ENCODE results near the gene SRSF10.

The SRSF10 gene

DNA sequence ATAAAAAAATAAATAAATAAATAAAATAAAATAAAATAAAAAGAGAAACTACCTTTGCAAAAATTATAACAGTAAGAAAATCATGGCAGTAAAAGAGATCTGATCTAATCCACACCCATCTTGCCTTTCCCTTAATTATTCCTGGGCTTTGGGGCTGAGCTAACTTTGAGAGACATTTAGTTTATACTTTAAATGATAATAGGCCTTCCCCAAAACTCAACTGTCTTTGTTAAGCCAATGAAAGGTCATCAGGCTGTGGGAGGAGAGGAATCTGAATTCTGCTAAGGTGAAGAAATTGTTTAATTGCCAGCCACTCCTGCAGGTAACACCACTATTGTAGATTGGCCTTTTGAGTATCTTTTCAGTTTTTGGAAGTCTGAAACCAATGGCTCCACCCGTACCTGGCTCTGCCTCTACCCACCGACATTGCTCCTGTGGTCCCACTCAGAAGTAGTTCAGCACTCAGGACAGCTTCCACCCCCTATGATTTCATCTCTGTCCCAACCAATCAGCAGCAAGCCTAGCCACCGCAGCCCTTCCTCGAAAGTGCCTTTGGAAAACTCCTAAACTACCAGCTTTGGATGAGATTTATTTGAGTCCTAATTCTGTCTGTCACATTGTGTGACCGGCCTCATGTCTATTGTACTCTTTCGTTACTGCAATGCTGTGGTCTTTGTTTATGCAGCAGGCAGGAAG is 43.5 kb downstream of the SRSF10 start:
- no peak overlapping the region for H3K9ac ChIP-seq
- H2AFZ ChIP-seq: no peak overlapping the region
- peaks cover under 1% of the 10 kb centered on the region for H3K4me1 ChIP-seq
- no peaks in the 10 kb centered on the region for H3K27me3 ChIP-seq (ENCODE audit: control insufficient read depth, insufficient read depth, low read length)
- H3K36me3 ChIP-seq (ENCODE audit: control insufficient read depth, insufficient read depth, low read length): no peaks in the 10 kb centered on the region
- no peaks in the 10 kb centered on the region for H3K9me3 ChIP-seq (ENCODE audit: control insufficient read depth, low read length)
- no peak overlapping the region for H3K4me3 ChIP-seq (ENCODE audit: low read depth, low read length)
- H3K79me2 ChIP-seq: no peaks in the 10 kb centered on the region
- no peak overlapping the region for H3K4me2 ChIP-seq (ENCODE audit: low read length)
- H3K27ac ChIP-seq: no peak overlapping the region
- TF ChIP-seq, protein P1, sequence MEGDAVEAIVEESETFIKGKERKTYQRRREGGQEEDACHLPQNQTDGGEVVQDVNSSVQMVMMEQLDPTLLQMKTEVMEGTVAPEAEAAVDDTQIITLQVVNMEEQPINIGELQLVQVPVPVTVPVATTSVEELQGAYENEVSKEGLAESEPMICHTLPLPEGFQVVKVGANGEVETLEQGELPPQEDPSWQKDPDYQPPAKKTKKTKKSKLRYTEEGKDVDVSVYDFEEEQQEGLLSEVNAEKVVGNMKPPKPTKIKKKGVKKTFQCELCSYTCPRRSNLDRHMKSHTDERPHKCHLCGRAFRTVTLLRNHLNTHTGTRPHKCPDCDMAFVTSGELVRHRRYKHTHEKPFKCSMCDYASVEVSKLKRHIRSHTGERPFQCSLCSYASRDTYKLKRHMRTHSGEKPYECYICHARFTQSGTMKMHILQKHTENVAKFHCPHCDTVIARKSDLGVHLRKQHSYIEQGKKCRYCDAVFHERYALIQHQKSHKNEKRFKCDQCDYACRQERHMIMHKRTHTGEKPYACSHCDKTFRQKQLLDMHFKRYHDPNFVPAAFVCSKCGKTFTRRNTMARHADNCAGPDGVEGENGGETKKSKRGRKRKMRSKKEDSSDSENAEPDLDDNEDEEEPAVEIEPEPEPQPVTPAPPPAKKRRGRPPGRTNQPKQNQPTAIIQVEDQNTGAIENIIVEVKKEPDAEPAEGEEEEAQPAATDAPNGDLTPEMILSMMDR (IDR thresholded peaks at IDR 0.05): no peak

GRCh38 chr1:23931491-23931880 is 48.6 kb downstream of the SRSF10 start:
- no peaks in the 10 kb centered on the region for H3K36me3 ChIP-seq (ENCODE audit: control insufficient read depth, insufficient read depth, low read length)
- H3K4me2 ChIP-seq (ENCODE audit: low read length): peak overlapping the region; percentile 88
- TF ChIP-seq, protein P1 (IDR thresholded peaks at IDR 0.05): no peak
- no peaks in the 10 kb centered on the region for H3K9me3 ChIP-seq (ENCODE audit: control insufficient read depth, low read length)
- H3K27ac ChIP-seq: peak overlapping the region; percentile 72
- peak overlapping the region; percentile 48 for H3K4me3 ChIP-seq (ENCODE audit: low read depth, low read length)
- peak overlapping the region; percentile 66 for H2AFZ ChIP-seq
- no peaks in the 10 kb centered on the region for H3K27me3 ChIP-seq (ENCODE audit: control insufficient read depth, insufficient read depth, low read length)
- H3K9ac ChIP-seq: no peak overlapping the region
- peaks cover 4% of the 10 kb centered on the region for H3K4me1 ChIP-seq
- H3K79me2 ChIP-seq: no peaks in the 10 kb centered on the region

GRCh38 chr1:23930861-23931490 is 49.2 kb downstream of the SRSF10 start:
- Histone ChIP-seq H3K9ac (no peak overlapping the region), H3K79me2 (no peaks in the 10 kb centered on the region), H3K9me3 (ENCODE audit: control insufficient read depth, low read length) (no peaks in the 10 kb centered on the region), H3K4me2 (ENCODE audit: low read length) (peak overlapping the region; percentile 88), H3K4me1 (peaks cover 4% of the 10 kb centered on the region), H3K36me3 (ENCODE audit: control insufficient read depth, insufficient read depth, low read length) (no peaks in the 10 kb centered on the region), H2AFZ (peak overlapping the region; percentile 66), H3K27me3 (ENCODE audit: control insufficient read depth, insufficient read depth, low read length) (no peaks in the 10 kb centered on the region), H3K4me3 (ENCODE audit: low read depth, low read length) (peak overlapping the region; percentile 48), H3K27ac (peak overlapping the region; percentile 72)
- TF ChIP-seq, protein P1 (IDR thresholded peaks at IDR 0.05): no peak

- H3K4me2 ChIP-seq (ENCODE audit: low read length): peak overlapping the region; percentile 88
- H3K9ac ChIP-seq: no peak overlapping the region
- peak overlapping the region; percentile 48 for H3K4me3 ChIP-seq (ENCODE audit: low read depth, low read length)
- peak overlapping the region; percentile 66 for H2AFZ ChIP-seq
- H3K4me1 ChIP-seq: peaks cover 4% of the 10 kb centered on the region
- peak overlapping the region; percentile 72 for H3K27ac ChIP-seq
- H3K36me3 ChIP-seq (ENCODE audit: control insufficient read depth, insufficient read depth, low read length): no peaks in the 10 kb centered on the region
- TF ChIP-seq, protein P1 (IDR thresholded peaks at IDR 0.05): no peak
- H3K79me2 ChIP-seq: no peaks in the 10 kb centered on the region
- no peaks in the 10 kb centered on the region for H3K9me3 ChIP-seq (ENCODE audit: control insufficient read depth, low read length)
- H3K27me3 ChIP-seq (ENCODE audit: control insufficient read depth, insufficient read depth, low read length): no peaks in the 10 kb centered on the region
Measured at GRCh38 chr1:23930270-23930669, 49.9 kb downstream of the SRSF10 start.
